Stimulated activated CD8-positive, alpha-beta memory T cell treated with anti-CD3 and anti-CD28 coated beads, Interleukin-7, amount 100 ng/mL, for 48 hours (primary cell): ENCODE data around the gene MOAP1.
"Not testable (repeated sequence)": the region's sequence is repeated elsewhere in the genome, so short reads cannot be mapped to it uniquely, and the experiment has no call there.

Experiments used
- DNase-seq, 2 donors: peaks; one replicate each; pipeline ENCODE4 v3.0.0-alpha.2; 2020; ENCODE audit warnings: low read depth in 1 of 2; ENCODE audit errors: extremely low read depth in 1 of 2

Gene MOAP1

GRCh38 chr14:93186466-93186865 is 1.8 kb upstream of the MOAP1 start:
- no peak for DNase-seq

DNA sequence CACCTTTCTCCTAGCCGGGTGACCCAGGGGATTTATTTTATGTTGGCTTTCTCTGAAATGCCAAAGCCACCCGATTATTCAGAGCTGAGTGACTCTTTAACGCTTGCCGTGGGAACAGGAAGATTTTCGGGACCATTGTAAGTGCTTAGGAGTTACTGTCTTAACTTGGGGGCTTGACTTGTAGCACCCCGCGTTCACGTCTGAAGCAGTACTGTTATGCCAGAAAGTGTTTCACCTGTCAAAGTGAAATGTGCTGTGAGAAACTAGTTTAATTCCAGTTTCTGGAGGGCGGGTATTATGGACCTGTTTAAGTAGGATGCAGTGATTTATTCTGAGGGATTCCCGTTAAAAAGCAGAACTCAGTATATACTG is 638 bp upstream of the MOAP1 start:
- DNase-seq, result no peak

GRCh38 chr14:93183596-93184317 is 940 bp downstream of the MOAP1 start:
- DNase-seq, result no peak

DNA sequence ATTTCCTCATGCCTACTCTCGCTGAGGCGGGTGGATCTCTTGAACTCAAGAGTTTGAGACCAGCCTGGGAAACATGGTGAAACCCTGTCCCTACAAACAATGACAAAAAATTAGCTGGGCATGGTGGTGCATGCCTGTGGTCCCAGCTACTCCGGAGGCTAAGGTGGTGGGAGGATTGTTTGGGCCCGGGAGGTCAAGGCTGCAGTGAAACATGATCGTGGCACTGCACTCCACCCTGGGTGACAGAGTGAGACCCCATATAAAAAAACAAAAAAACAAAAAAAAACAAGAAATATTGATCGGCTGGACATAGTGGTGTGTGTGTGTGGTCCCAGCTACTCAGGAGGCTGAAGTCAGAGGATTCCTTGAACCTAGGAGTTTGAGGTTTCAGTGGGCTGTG is 9.2 kb downstream of the MOAP1 start:
- DNase-seq, result no peak

- not testable (repeated sequence) for DNase-seq
Observed at GRCh38 chr14:93174731-93175130, 10.0 kb downstream of the MOAP1 start.

GRCh38 chr14:93173943-93174395 is 10.7 kb downstream of the MOAP1 start:
- DNase-seq, result no peak

DNA sequence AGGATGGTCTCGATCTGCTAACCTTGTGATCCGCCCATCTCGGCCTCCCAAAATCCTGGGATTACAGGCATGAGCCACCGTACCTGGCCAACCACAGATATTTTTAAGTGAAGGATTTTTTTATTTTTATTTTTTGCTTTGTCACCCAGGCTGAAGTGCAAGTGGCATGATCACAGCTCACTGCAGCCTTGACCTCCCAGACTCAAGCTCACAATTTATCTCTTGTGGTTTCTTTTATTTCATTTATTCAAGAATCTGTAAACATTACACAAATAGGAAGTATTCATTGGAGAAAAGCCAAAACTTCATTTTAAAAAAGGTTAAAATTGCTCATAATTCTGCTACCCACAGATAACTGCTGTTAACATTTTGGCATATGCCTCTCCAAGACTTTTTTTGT is 13.3 kb downstream of the MOAP1 start:
- DNase-seq, result no peak

GRCh38 chr14:93170141-93170540 is 14.6 kb downstream of the MOAP1 start:
- not testable (repeated sequence) for DNase-seq

- not testable (repeated sequence) for DNase-seq
Observed at GRCh38 chr14:93169619-93170018, 15.1 kb downstream of the MOAP1 start.

GRCh38 chr14:93168610-93169009 is 16.1 kb downstream of the MOAP1 start:
- DNase-seq, result not testable (repeated sequence)

DNA sequence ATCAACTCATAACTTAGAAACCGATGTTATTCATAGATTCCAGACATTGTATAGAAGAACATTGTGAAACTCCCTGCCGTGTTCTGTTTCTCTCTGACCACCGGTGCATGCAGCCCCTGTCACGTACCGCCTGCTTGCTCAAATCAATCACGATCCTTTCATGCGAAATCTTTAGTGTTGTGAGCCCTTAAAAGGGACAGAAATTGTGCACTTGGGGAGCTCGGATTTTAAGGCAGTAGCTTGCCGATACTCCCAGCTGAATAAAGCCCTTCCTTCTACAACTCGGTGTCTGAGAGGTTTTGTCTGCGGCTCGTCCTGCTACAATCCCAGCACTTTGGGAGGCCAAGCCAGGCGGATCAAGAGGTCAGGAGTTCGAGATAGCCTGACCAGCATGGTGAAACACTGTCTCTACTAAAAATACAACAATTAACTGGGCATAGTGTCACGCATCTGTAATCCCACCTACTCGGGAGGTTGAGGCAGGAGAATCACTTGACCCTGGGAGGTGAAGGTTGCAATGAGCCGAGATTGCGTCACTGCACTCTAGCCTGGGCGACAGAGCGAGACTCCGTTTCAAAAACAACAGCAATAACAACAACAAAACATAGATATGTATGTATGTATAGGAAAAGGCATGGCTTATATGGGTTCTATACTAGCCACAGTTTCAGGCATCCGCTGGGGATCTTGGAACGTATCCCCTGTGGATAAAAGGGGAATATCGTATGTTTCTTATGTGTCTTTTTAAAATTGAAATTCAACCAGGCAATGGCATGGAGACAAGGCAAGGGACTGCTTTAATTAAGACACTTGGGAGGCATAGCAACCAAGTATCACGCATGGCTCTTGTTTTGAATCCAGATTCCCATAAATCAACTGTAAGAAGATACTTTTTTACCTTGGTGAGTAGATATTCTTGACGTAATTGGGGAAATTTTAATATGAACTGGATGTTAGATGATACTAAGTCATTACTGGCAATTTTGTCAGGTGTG is 19.1 kb downstream of the MOAP1 start:
- not testable (repeated sequence) for DNase-seq

DNA sequence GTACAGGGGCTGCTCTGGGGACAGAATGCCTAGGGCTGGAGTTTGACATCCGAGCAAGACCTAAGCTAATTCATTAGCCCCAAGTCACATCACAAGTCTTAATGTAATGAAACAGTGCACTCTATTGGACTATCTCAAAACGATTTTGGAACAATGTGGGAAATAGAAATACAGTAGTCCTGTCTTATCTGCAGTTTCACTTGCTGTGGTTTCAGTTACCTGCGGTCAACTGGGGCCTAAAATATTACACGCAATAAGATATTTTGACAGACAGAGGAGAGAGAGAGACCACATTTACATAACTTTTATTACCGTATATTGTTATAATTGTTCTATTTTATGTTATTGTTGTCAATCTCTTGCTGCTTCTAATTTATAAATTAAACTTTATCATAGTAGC is 21.1 kb downstream of the MOAP1 start:
- no peak for DNase-seq

GRCh38 chr14:93161411-93161940 is 23.2 kb downstream of the MOAP1 start:
- no peak for DNase-seq

GRCh38 chr14:93160353-93160801 is 24.3 kb downstream of the MOAP1 start:
- DNase-seq, result no peak

DNA sequence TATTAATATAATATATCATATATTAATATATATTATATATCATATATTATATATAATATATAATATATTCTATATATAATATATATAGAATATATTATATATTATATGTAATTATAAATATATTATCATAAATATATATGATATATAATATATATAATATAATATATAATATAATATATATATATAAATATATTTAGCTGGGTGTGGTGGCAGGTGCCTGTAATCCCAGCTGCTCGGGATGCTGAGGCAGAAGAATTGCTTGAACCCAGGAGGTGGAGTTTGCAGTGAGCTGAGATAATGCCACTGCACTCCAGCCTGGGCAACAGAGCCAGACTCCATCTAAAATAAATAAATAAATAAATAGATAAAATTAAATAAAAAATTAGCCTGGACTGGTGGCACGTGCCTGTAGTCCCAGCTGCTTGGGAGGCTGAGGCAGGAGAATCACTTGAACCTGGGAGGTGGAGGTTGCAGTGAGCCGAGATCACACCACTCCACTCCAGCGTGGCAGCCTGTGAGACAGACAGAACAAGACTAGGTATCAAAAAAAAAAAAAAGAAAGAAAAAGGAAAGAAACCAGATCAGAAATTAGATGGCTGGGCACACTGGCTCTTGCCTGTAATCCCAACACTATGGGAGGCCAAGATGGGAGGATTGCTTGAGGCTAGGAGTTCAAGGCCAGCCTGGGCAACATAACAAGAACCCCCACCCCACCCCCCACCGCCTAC is 24.9 kb downstream of the MOAP1 start:
- not testable (repeated sequence) for DNase-seq

GRCh38 chr14:93158349-93158748 is 26.3 kb downstream of the MOAP1 start:
- not testable (repeated sequence) for DNase-seq

- no peak for DNase-seq
Observed at GRCh38 chr14:93156693-93157369, 27.9 kb downstream of the MOAP1 start.

DNA sequence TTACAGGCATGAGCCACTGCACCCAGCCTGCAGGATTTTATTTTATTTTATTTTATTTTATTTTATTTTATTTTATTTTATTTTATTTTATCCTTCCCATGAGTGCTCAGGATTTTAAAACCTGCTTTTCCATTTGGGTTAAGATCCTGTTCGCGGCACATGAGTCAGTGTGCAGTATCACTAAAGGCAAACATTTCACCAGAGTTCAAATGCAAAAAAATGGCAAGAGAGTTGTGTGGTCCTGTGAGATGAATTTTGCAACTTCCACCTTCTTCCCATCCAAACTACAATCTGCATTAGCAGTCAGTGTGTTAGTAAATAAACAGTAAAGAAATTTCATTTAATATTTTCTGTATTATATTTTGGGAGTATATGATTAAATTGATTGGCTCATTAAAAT is 29.0 kb downstream of the MOAP1 start:
- no peak for DNase-seq

GRCh38 chr14:93153121-93153520 is 31.6 kb downstream of the MOAP1 start:
- DNase-seq, result no peak
